Measurements from ENCODE around the gene SEMA3E. TPM values are rescaled to one million over a fixed set of nuclear protein-coding genes. Genes with fewer than 3 reads are reported as not detected.
"Not testable (repeated sequence)": the region's sequence is repeated elsewhere in the genome, so short reads cannot be mapped to it uniquely, and the experiment has no call there.

The SEMA3E gene
- total RNA-seq, 4 donors from 2014 or later: 1.0 to 2.2 (median 2.0) TPM

- H3K9me3 ChIP-seq: no peaks in the 10 kb centered on the region
These were observed 74.3 kb downstream of the SEMA3E start for GRCh38 chr7:83574616-83575015.

GRCh38 chr7:83562960-83563359 is 86.0 kb downstream of the SEMA3E start:
- DNase-seq (ENCODE audit: low spot score in 2 of 2): no peak
- WGBS: 63% methylated on average over 2 of the region's 2 CpGs

More at GRCh38 chr7:83574616-83575015, 74.3 kb downstream of the SEMA3E start:
- Histone ChIP-seq H3K36me3 (no peaks in the 10 kb centered on the region), H3K4me3 (no peak overlapping the region), H3K4me1 (no peaks in the 10 kb centered on the region), H3K27ac (no peak overlapping the region), H3K27me3 (no peaks in the 10 kb centered on the region)
- TF ChIP-seq POLR2AphosphoS5 (IDR thresholded peaks at IDR 0.05): no peak
- no peak for TF ChIP-seq POLR2A (IDR thresholded peaks at IDR 0.05)
- DNase-seq (ENCODE audit: low spot score in 2 of 2): no peak
- WGBS: 92% methylated on average over 1 of the region's 1 CpG

GRCh38 chr7:83562289-83562688 is 86.7 kb downstream of the SEMA3E start:
- 91% methylated on average over 1 of the region's 1 CpG for WGBS
- no peak overlapping the region for H3K27ac ChIP-seq

More at GRCh38 chr7:83562960-83563359, 86.0 kb downstream of the SEMA3E start:
- H3K4me3 ChIP-seq: no peak overlapping the region
- H3K27me3 ChIP-seq: no peaks in the 10 kb centered on the region
- H3K27ac ChIP-seq: no peak overlapping the region
- H3K36me3 ChIP-seq: no peaks in the 10 kb centered on the region
- TF ChIP-seq POLR2A (IDR thresholded peaks at IDR 0.05) (no peak), CTCF (IDR thresholded peaks at IDR 0.05) (no peak), EP300 (IDR thresholded peaks at IDR 0.05) (no peak), POLR2AphosphoS5 (IDR thresholded peaks at IDR 0.05) (no peak)
- no peaks in the 10 kb centered on the region for H3K4me1 ChIP-seq
- H3K9me3 ChIP-seq: no peaks in the 10 kb centered on the region

GRCh38 chr7:83559887-83560286 is 89.1 kb downstream of the SEMA3E start:
- 72% methylated on average over 3 of the region's 3 CpGs for WGBS
- no peak for DNase-seq (ENCODE audit: low spot score in 2 of 2)
- TF ChIP-seq CTCF (IDR thresholded peaks at IDR 0.05) (no peak), EP300 (IDR thresholded peaks at IDR 0.05) (no peak), POLR2A (IDR thresholded peaks at IDR 0.05) (no peak), POLR2AphosphoS5 (IDR thresholded peaks at IDR 0.05) (no peak)
- Histone ChIP-seq H3K27ac (no peak overlapping the region), H3K4me1 (no peaks in the 10 kb centered on the region), H3K27me3 (no peaks in the 10 kb centered on the region), H3K4me3 (no peak overlapping the region), H3K9me3 (no peaks in the 10 kb centered on the region), H3K36me3 (no peaks in the 10 kb centered on the region)

More at GRCh38 chr7:83562289-83562688, 86.7 kb downstream of the SEMA3E start:
- H3K9me3 ChIP-seq: no peaks in the 10 kb centered on the region
- H3K36me3 ChIP-seq: no peaks in the 10 kb centered on the region
- no peaks in the 10 kb centered on the region for H3K27me3 ChIP-seq
- no peak for DNase-seq (ENCODE audit: low spot score in 2 of 2)
- H3K4me1 ChIP-seq: no peaks in the 10 kb centered on the region
- H3K4me3 ChIP-seq: no peak overlapping the region
- TF ChIP-seq POLR2AphosphoS5 (IDR thresholded peaks at IDR 0.05) (no peak), POLR2A (IDR thresholded peaks at IDR 0.05) (no peak), CTCF (IDR thresholded peaks at IDR 0.05) (no peak), EP300 (IDR thresholded peaks at IDR 0.05) (no peak)

GRCh38 chr7:83552556-83552955 is 96.4 kb downstream of the SEMA3E start:
- not testable (repeated sequence) for DNase-seq (ENCODE audit: low spot score in 2 of 2); H3K27ac ChIP-seq; H3K4me3 ChIP-seq; H3K4me1 ChIP-seq; H3K9me3 ChIP-seq; H3K27me3 ChIP-seq; H3K36me3 ChIP-seq
- 54% methylated on average over 3 of the region's 3 CpGs for WGBS

GRCh38 chr7:83550100-83550499 is 98.8 kb downstream of the SEMA3E start:
- 65% methylated on average over 4 of the region's 4 CpGs for WGBS
- TF ChIP-seq POLR2AphosphoS5 (IDR thresholded peaks at IDR 0.05): no peak
- TF ChIP-seq CTCF (IDR thresholded peaks at IDR 0.05): no peak
- no peak for TF ChIP-seq POLR2A (IDR thresholded peaks at IDR 0.05)
- TF ChIP-seq EP300 (IDR thresholded peaks at IDR 0.05): no peak
- H3K4me3 ChIP-seq: no peak overlapping the region
- H3K27me3 ChIP-seq: no peaks in the 10 kb centered on the region
- peaks cover 3% of the 10 kb centered on the region for H3K9me3 ChIP-seq
- no peaks in the 10 kb centered on the region for H3K36me3 ChIP-seq
- no peak overlapping the region for H3K27ac ChIP-seq
- peaks cover 2% of the 10 kb centered on the region for H3K4me1 ChIP-seq
- no peak for DNase-seq (ENCODE audit: low spot score in 2 of 2)

Measured in suprapubic skin (tissue), 4 donors.